ENCODE measurements around the gene KIAA0513. TPM values are rescaled to one million over a fixed set of nuclear protein-coding genes. Genes with fewer than 3 reads are reported as not detected.

The KIAA0513 gene
- total RNA-seq, 1 donor from 2014 or later, result 12.5 TPM

GRCh38 chr16:84988328-84989080 is 39.1 kb upstream of the KIAA0513 start:
- no peak for DNase-seq (ENCODE audit: low read depth)
- no peak overlapping the region for H3K4me3 ChIP-seq (ENCODE audit: low read depth, low read length)
- peak; percentile 7 for TF ChIP-seq CTCF (conservative IDR thresholded peaks at IDR 0.05; ENCODE audit: low read depth, low read length)

- DNase-seq (ENCODE audit: low read depth), result no peak
- no peak for TF ChIP-seq CTCF (conservative IDR thresholded peaks at IDR 0.05; ENCODE audit: low read depth, low read length)
- no peak overlapping the region for H3K4me3 ChIP-seq (ENCODE audit: low read depth, low read length)
These were observed 37.6 kb upstream of the KIAA0513 start for GRCh38 chr16:84989749-84990620.

- TF ChIP-seq CTCF (conservative IDR thresholded peaks at IDR 0.05; ENCODE audit: low read depth, low read length), result no peak
- no peak for DNase-seq (ENCODE audit: low read depth)
These were observed 36.8 kb upstream of the KIAA0513 start for GRCh38 chr16:84990782-84991181.

GRCh38 chr16:84992717-84993075 is 34.9 kb upstream of the KIAA0513 start:
- no peak overlapping the region for H3K4me3 ChIP-seq (ENCODE audit: low read depth, low read length)
- no peak for TF ChIP-seq CTCF (conservative IDR thresholded peaks at IDR 0.05; ENCODE audit: low read depth, low read length)
- DNase-seq (ENCODE audit: low read depth), result no peak

More at GRCh38 chr16:84990782-84991181, 36.8 kb upstream of the KIAA0513 start:
- H3K4me3 ChIP-seq (ENCODE audit: low read depth, low read length), result no peak overlapping the region

- TF ChIP-seq CTCF (conservative IDR thresholded peaks at IDR 0.05; ENCODE audit: low read depth, low read length), result no peak
- H3K4me3 ChIP-seq (ENCODE audit: low read depth, low read length), result no peak overlapping the region
- no peak for DNase-seq (ENCODE audit: low read depth)
These were observed 33.7 kb upstream of the KIAA0513 start for GRCh38 chr16:84993926-84994325.

- no peak overlapping the region for H3K4me3 ChIP-seq (ENCODE audit: low read depth, low read length)
- TF ChIP-seq CTCF (conservative IDR thresholded peaks at IDR 0.05; ENCODE audit: low read depth, low read length), result no peak
- no peak for DNase-seq (ENCODE audit: low read depth)
These were observed 31.9 kb upstream of the KIAA0513 start for GRCh38 chr16:84995663-84996062.
